ENCODE measurements around the gene FARP1. TPM values are rescaled to one million over a fixed set of nuclear protein-coding genes. Genes with fewer than 3 reads are reported as not detected.

FARP1 gene
- polyA plus RNA-seq, 2 of the 4 experiments (the other 2 are of a cell fraction), result 9.4 to 13.0 TPM

- TF ChIP-seq ZNF302 (CRISPR knock-in tag; IDR thresholded peaks at IDR 0.05) (no peak), MAX (IDR thresholded peaks at IDR 0.05) (no peak), ELK1 (IDR thresholded peaks at IDR 0.05; ENCODE audit: low read depth, low read length) (no peak)
- POLR2A ChIA-PET, result no interaction called here
- Histone ChIP-seq H3K9me3 (no peaks in the 10 kb centered on the region), H3K4me3 (no peak overlapping the region), H3K4me1 (no peaks in the 10 kb centered on the region), H3K4me2 (no peak overlapping the region), H3K27ac (no peak overlapping the region)
- 94% methylated on average over 3 of the region's 3 CpGs for WGBS (ENCODE audit: missing lambda C conversion rate)
- DNase-seq (ENCODE audit: low read depth in 1 of 2, low spot score in 1 of 2), result no peak
- FAIRE-seq, result no peak
- no peak for ATAC-seq
- CTCF ChIA-PET, result interaction anchor here (1.0 kb wide), 1 partner anchor 13 kb away, joined by 3 read pairs; no protein-coding TSS in a partner anchor
Measured at GRCh38 chr13:98317573-98318171, 174.8 kb downstream of the FARP1 start.

- Histone ChIP-seq H3K4me3 (no peak overlapping the region), H3K4me2 (no peak overlapping the region), H3K9me3 (no peaks in the 10 kb centered on the region), H3K27ac (no peak overlapping the region), H3K4me1 (no peaks in the 10 kb centered on the region)
- DNase-seq (ENCODE audit: low read depth in 1 of 2, low spot score in 1 of 2) (no peak), ATAC-seq (no peak), FAIRE-seq (no peak)
- POLR2A ChIA-PET, result no interaction called here
- TF ChIP-seq RARB (CRISPR knock-in tag; IDR thresholded peaks at IDR 0.05), result no peak
- TF ChIP-seq REST (IDR thresholded peaks at IDR 0.05), result no peak
- no peak for TF ChIP-seq MYC (IDR thresholded peaks at IDR 0.05; ENCODE audit: borderline replicate concordance, low read length)
- TF ChIP-seq KDM1A (IDR thresholded peaks at IDR 0.05; ENCODE audit: low read depth), result no peak
- TF ChIP-seq CHD4 (IDR thresholded peaks at IDR 0.05; ENCODE audit: borderline replicate concordance), result no peak
- CTCF ChIA-PET, result interaction anchor here (1.0 kb wide), 1 partner anchor 13 kb away, joined by 3 read pairs; no protein-coding TSS in a partner anchor
- 90% methylated on average over 11 of the region's 11 CpGs for WGBS (ENCODE audit: missing lambda C conversion rate)
Measured at GRCh38 chr13:98318263-98318878, 175.5 kb downstream of the FARP1 start.

- ChIA-PET POLR2A (no interaction called here), CTCF (no interaction called here)
- TF ChIP-seq ZSCAN20 (CRISPR knock-in tag; IDR thresholded peaks at IDR 0.05) (no peak), HMGXB4 (CRISPR knock-in tag; IDR thresholded peaks at IDR 0.05; ENCODE audit: borderline replicate concordance) (no peak), HOXB13 (CRISPR knock-in tag; IDR thresholded peaks at IDR 0.05; ENCODE audit: low read depth) (no peak), HEYL (CRISPR knock-in tag; IDR thresholded peaks at IDR 0.05) (no peak), JUNB (IDR thresholded peaks at IDR 0.05) (no peak), CBX2 (IDR thresholded peaks at IDR 0.05; ENCODE audit: borderline replicate concordance, low read depth) (no peak), HES2 (IDR thresholded peaks at IDR 0.05) (no peak), TP53 (CRISPR knock-in tag; IDR thresholded peaks at IDR 0.05) (no peak)
- no peak for DNase-seq (ENCODE audit: low read depth in 1 of 2, low spot score in 1 of 2)
- H3K4me1 ChIP-seq, result no peaks in the 10 kb centered on the region
- no peak overlapping the region for H3K27ac ChIP-seq
- no peak overlapping the region for H3K4me3 ChIP-seq
- H3K9me3 ChIP-seq, result no peaks in the 10 kb centered on the region
- no peak for FAIRE-seq
- no peak for ATAC-seq
- WGBS (ENCODE audit: missing lambda C conversion rate), result 92% methylated on average over 9 of the region's 9 CpGs
- H3K4me2 ChIP-seq, result no peak overlapping the region
Measured at GRCh38 chr13:98320561-98321105, 177.7 kb downstream of the FARP1 start.

Measured in A549 (cell line).